BLaER1 treated with 17β-estradiol and CSF1 and Interleukin-3, amounts not matched to agents 10 nM and 100 nM (cell line): ENCODE data around the gene NXN.
"Not testable (repeated sequence)": the region's sequence is repeated elsewhere in the genome, so short reads cannot be mapped to it uniquely, and the experiment has no call there.

Experiments
- H3K27ac ChIP-seq, 11 experiments: shearing (Covaris generic); formaldehyde crosslinking; 2 replicates each; pipeline ENCODE4 v1.8.1; 2022
- H3K27me3 ChIP-seq, 11 experiments: shearing (Covaris generic); formaldehyde crosslinking; 2 replicates each; pipeline ENCODE4 v1.8.1; 2022
- H3K36me3 ChIP-seq, 11 experiments: shearing (Covaris generic); formaldehyde crosslinking; 2 replicates each; pipeline ENCODE4 v1.8.1; 2022
- H3K4me1 ChIP-seq, 10 experiments: shearing (Covaris generic); formaldehyde crosslinking; 2 replicates each; pipeline ENCODE4 v1.8.1; 2022
- H3K4me2 ChIP-seq, 11 experiments: shearing (Covaris generic); formaldehyde crosslinking; 2 replicates each; pipeline ENCODE4 v1.8.1; 2022
- H3K4me3 ChIP-seq, 10 experiments: shearing (Covaris generic); formaldehyde crosslinking; 2 replicates each; pipeline ENCODE4 v1.8.1; 2022
- H3K9ac ChIP-seq, 11 experiments: shearing (Covaris generic); formaldehyde crosslinking; 2 replicates each; pipeline ENCODE4 v1.8.1; 2022
- H3K9me3 ChIP-seq, 11 experiments: shearing (Covaris generic); formaldehyde crosslinking; replicated peaks in 1 of 11; 2 replicates each; pipeline ENCODE4 v1.8.1; 2022
- H4K20me1 ChIP-seq, 11 experiments: shearing (Covaris generic); formaldehyde crosslinking; 2 replicates each; pipeline ENCODE4 v1.8.1; 2022
- Cebpa-rat ChIP-seq, 11 experiments: shearing (Covaris generic); IDR thresholded peaks; 2 replicates each; pipeline ENCODE4 v1.8.1; 2022

Gene NXN

GRCh38 chr17:964876-965275 lies 14.7 kb downstream of the NXN start:
- H3K4me2 ChIP-seq, result peak overlapping the region in 7 of 11 experiments; percentile 11 to 40 (median 21); a peak in 7 of 22 replicates
- H4K20me1 ChIP-seq, result peaks cover 0 to 99% (median 44%) of the 10 kb centered on the region in 11 experiments; a peak in 14 of 22 replicates
- H3K27ac ChIP-seq, result peak overlapping the region in 4 of 11 experiments; percentile 8 to 43 (median 26); a peak in 5 of 22 replicates
- peak overlapping the region in 1 of 11 experiments; percentile 2; a peak in 2 of 22 replicates for H3K9ac ChIP-seq
- no peak overlapping the region for H3K4me3 ChIP-seq
- no peak for TF ChIP-seq Cebpa-rat (IDR thresholded peaks at IDR 0.05)
- H3K9me3 ChIP-seq, result no peaks in the 10 kb centered on the region
- H3K36me3 ChIP-seq, result peaks cover 0 to 62% (median 16%) of the 10 kb centered on the region in 11 experiments; a peak in 13 of 22 replicates
- no peaks in the 10 kb centered on the region for H3K27me3 ChIP-seq
- H3K4me1 ChIP-seq, result peaks cover 6 to 87% (median 73%) of the 10 kb centered on the region in 10 experiments

- H3K27me3 ChIP-seq, result no peaks in the 10 kb centered on the region
- H3K27ac ChIP-seq, result no peak overlapping the region
- H3K4me2 ChIP-seq, result no peak overlapping the region; a peak in 1 of 22 replicates
- peaks cover 0 to 59% (median 12%) of the 10 kb centered on the region in 11 experiments; a peak in 15 of 22 replicates for H3K36me3 ChIP-seq
- no peak overlapping the region for H3K4me3 ChIP-seq
- peaks cover 6 to 84% (median 74%) of the 10 kb centered on the region in 10 experiments for H3K4me1 ChIP-seq
- peaks cover 0 to 99% (median 43%) of the 10 kb centered on the region in 11 experiments; a peak in 15 of 22 replicates for H4K20me1 ChIP-seq
- H3K9me3 ChIP-seq, result no peaks in the 10 kb centered on the region
- TF ChIP-seq Cebpa-rat (IDR thresholded peaks at IDR 0.05), result no peak
- no peak overlapping the region for H3K9ac ChIP-seq
Observed at GRCh38 chr17:962670-963069, 16.9 kb downstream of the NXN start.

- TF ChIP-seq Cebpa-rat (IDR thresholded peaks at IDR 0.05), result no peak
- Histone ChIP-seq H3K4me2 (peak overlapping the region in 6 of 11 experiments; percentile 6 to 36 (median 10); a peak in 3 of 22 replicates), H3K4me3 (no peak overlapping the region), H3K9ac (no peak overlapping the region), H3K27ac (no peak overlapping the region), H4K20me1 (peaks cover 0 to 99% (median 39%) of the 10 kb centered on the region in 11 experiments; a peak in 15 of 22 replicates), H3K4me1 (peaks cover 5 to 84% (median 74%) of the 10 kb centered on the region in 10 experiments), H3K27me3 (no peaks in the 10 kb centered on the region), H3K9me3 (no peaks in the 10 kb centered on the region), H3K36me3 (peaks cover 0 to 63% (median 17%) of the 10 kb centered on the region in 11 experiments; a peak in 14 of 22 replicates)
Observed at GRCh38 chr17:962166-962565, 17.4 kb downstream of the NXN start.

GRCh38 chr17:958712-959451 lies 20.7 kb downstream of the NXN start:
- peak overlapping the region in 2 of 11 experiments; percentile 11 to 18; a peak in 2 of 22 replicates for H3K4me2 ChIP-seq
- peaks cover 0 to 55% (median 43%) of the 10 kb centered on the region in 10 experiments; a peak in 16 of 20 replicates for H3K4me1 ChIP-seq
- H3K9ac ChIP-seq, result no peak overlapping the region
- no peaks in the 10 kb centered on the region for H3K9me3 ChIP-seq
- no peaks in the 10 kb centered on the region for H3K27me3 ChIP-seq
- H3K4me3 ChIP-seq, result no peak overlapping the region
- TF ChIP-seq Cebpa-rat (IDR thresholded peaks at IDR 0.05), result no peak
- peaks cover 0 to 76% (median 27%) of the 10 kb centered on the region in 11 experiments; a peak in 16 of 22 replicates for H3K36me3 ChIP-seq
- H4K20me1 ChIP-seq, result peaks cover 0 to 100% (median 39%) of the 10 kb centered on the region in 11 experiments; a peak in 16 of 22 replicates
- H3K27ac ChIP-seq, result peak overlapping the region in 1 of 11 experiments; percentile 34; a peak in 1 of 22 replicates

GRCh38 chr17:957856-958421 lies 21.6 kb downstream of the NXN start:
- H3K9me3 ChIP-seq, result no peaks in the 10 kb centered on the region
- peaks cover 0 to 77% (median 27%) of the 10 kb centered on the region in 11 experiments; a peak in 16 of 22 replicates for H3K36me3 ChIP-seq
- H3K27me3 ChIP-seq, result no peaks in the 10 kb centered on the region
- H3K9ac ChIP-seq, result no peak overlapping the region
- H3K27ac ChIP-seq, result no peak overlapping the region
- peak overlapping the region in 1 of 11 experiments; percentile 17; a peak in 1 of 22 replicates for H3K4me2 ChIP-seq
- H4K20me1 ChIP-seq, result peaks cover 0 to 100% (median 43%) of the 10 kb centered on the region in 11 experiments; a peak in 17 of 22 replicates
- H3K4me3 ChIP-seq, result no peak overlapping the region
- H3K4me1 ChIP-seq, result peaks cover 0 to 50% (median 37%) of the 10 kb centered on the region in 10 experiments; a peak in 16 of 20 replicates
- no peak for TF ChIP-seq Cebpa-rat (IDR thresholded peaks at IDR 0.05)

- TF ChIP-seq Cebpa-rat (IDR thresholded peaks at IDR 0.05), result no peak
- peaks cover under 1 to 47% (median 33%) of the 10 kb centered on the region in 10 experiments for H3K4me1 ChIP-seq
- no peak overlapping the region for H3K4me3 ChIP-seq
- H3K27me3 ChIP-seq, result no peaks in the 10 kb centered on the region
- H3K36me3 ChIP-seq, result peaks cover 0 to 70% (median 27%) of the 10 kb centered on the region in 11 experiments; a peak in 16 of 22 replicates
- H3K9me3 ChIP-seq, result no peaks in the 10 kb centered on the region
- H3K4me2 ChIP-seq, result no peak overlapping the region
- no peak overlapping the region for H3K9ac ChIP-seq
- peaks cover 0 to 98% (median 41%) of the 10 kb centered on the region in 11 experiments; a peak in 17 of 22 replicates for H4K20me1 ChIP-seq
- no peak overlapping the region for H3K27ac ChIP-seq
Observed at GRCh38 chr17:956905-957304, 22.7 kb downstream of the NXN start.

GRCh38 chr17:954431-955164 lies 25.0 kb downstream of the NXN start:
- peaks cover 0 to 57% (median 27%) of the 10 kb centered on the region in 11 experiments; a peak in 16 of 22 replicates for H3K36me3 ChIP-seq
- H3K9me3 ChIP-seq, result no peaks in the 10 kb centered on the region
- H3K27ac ChIP-seq, result no peak overlapping the region
- TF ChIP-seq Cebpa-rat (IDR thresholded peaks at IDR 0.05), result no peak
- no peak overlapping the region for H3K4me2 ChIP-seq
- no peak overlapping the region for H3K9ac ChIP-seq
- H4K20me1 ChIP-seq, result peaks cover 0 to 98% (median 62%) of the 10 kb centered on the region in 11 experiments; a peak in 17 of 22 replicates
- no peak overlapping the region for H3K4me3 ChIP-seq
- peaks cover 10 to 53% (median 42%) of the 10 kb centered on the region in 10 experiments for H3K4me1 ChIP-seq
- peaks cover 0 to 8% (median 0%) of the 10 kb centered on the region in 11 experiments; a peak in 1 of 22 replicates for H3K27me3 ChIP-seq

GRCh38 chr17:953767-954166 lies 25.8 kb downstream of the NXN start:
- no peak for TF ChIP-seq Cebpa-rat (IDR thresholded peaks at IDR 0.05)
- peaks cover 0 to 90% (median 59%) of the 10 kb centered on the region in 11 experiments; a peak in 17 of 22 replicates for H4K20me1 ChIP-seq
- H3K4me1 ChIP-seq, result peaks cover 10 to 49% (median 39%) of the 10 kb centered on the region in 10 experiments

GRCh38 chr17:952592-952991 lies 27.0 kb downstream of the NXN start:
- not testable (repeated sequence) for H3K27me3 ChIP-seq, H3K4me3 ChIP-seq, H3K27ac ChIP-seq, H3K9ac ChIP-seq, H3K9me3 ChIP-seq
- peaks cover 0 to 88% (median 54%) of the 10 kb centered on the region in 11 experiments; a peak in 17 of 22 replicates for H4K20me1 ChIP-seq
- peaks cover 11 to 44% (median 33%) of the 10 kb centered on the region in 10 experiments for H3K4me1 ChIP-seq
- H3K4me2 ChIP-seq, result peak overlapping the region in 6 of 11 experiments; percentile 7 to 24 (median 20); a peak in 4 of 22 replicates
- H3K36me3 ChIP-seq, result peaks cover 0 to 39% (median 15%) of the 10 kb centered on the region in 11 experiments; a peak in 13 of 22 replicates

More at GRCh38 chr17:953767-954166, 25.8 kb downstream of the NXN start:
- Histone ChIP-seq H3K36me3 (peaks cover 0 to 51% (median 21%) of the 10 kb centered on the region in 11 experiments; a peak in 15 of 22 replicates), H3K27me3 (peaks cover 0 to 8% (median 0%) of the 10 kb centered on the region in 11 experiments; a peak in 1 of 22 replicates), H3K4me2 (no peak overlapping the region), H3K27ac (no peak overlapping the region), H3K4me3 (no peak overlapping the region), H3K9me3 (no peaks in the 10 kb centered on the region), H3K9ac (no peak overlapping the region)
